ENCODE results near the gene PLVAP. TPM values are rescaled to one million over a fixed set of nuclear protein-coding genes. Genes with fewer than 3 reads are reported as not detected.

The PLVAP gene
- total RNA-seq = not detected in 2 replicates

GRCh38 chr19:17376935-17377600, at the start of gene PLVAP:
Gene PLVAP (minus strand): TSS chr19:17377342. CDS start chr19:17377288, 54 bp downstream.

GRCh38 chr19:17419621-17420474, 42.7 kb upstream of the PLVAP start, which contains the start of gene MVB12A:
Gene MVB12A (plus strand): TSS chr19:17420047. CDS start chr19:17420136, 89 bp downstream.

GRCh38 chr19:17405250-17406045, 28.3 kb upstream of the PLVAP start, which contains the start of gene BST2:
Gene BST2 (minus strand): TSS chr19:17405630. CDS start chr19:17405575, 55 bp downstream.

GRCh38 chr19:17393914-17394313, 16.8 kb upstream of the PLVAP start, which contains the start of gene CCDC194:
Gene CCDC194 (minus strand): TSS chr19:17394196. CDS start chr19:17394158, 38 bp downstream.

GRCh38 chr19:17336872-17337674, 40.1 kb downstream of the PLVAP start, which contains the start of gene GTPBP3:
Gene GTPBP3 (plus strand): TSS chr19:17337553. CDS start chr19:17337612, 59 bp downstream.

GRCh38 chr19:17334414-17335409, 42.4 kb downstream of the PLVAP start, which contains the start of gene ANO8:
Gene ANO8 (minus strand): TSS chr19:17334855. CDS start chr19:17334670, 185 bp downstream.

GRCh38 chr19:17309198-17309964, 67.8 kb downstream of the PLVAP start, which contains the start of gene DDA1:
Gene DDA1 (plus strand): TSS chr19:17309563. CDS start chr19:17309655, 92 bp downstream.

GRCh38 chr19:17305517-17306284, 71.4 kb downstream of the PLVAP start, which contains the start of gene MRPL34:
Gene MRPL34 (plus strand): TSS chr19:17305872. CDS start chr19:17305893, 21 bp downstream.

GRCh38 chr19:17303167-17303939, 73.8 kb downstream of the PLVAP start, which contains the start of gene ABHD8:
Gene ABHD8 (minus strand): TSS chr19:17303425. CDS start chr19:17301616, 1,809 bp downstream.

Other genes with a start within 250 kb of the PLVAP start
- gene USE1, start 162.0 kb downstream of the PLVAP start, total RNA-seq = 16.6 and 19.0 TPM in 2 replicates
- gene OCEL1, start 151.1 kb downstream of the PLVAP start, total RNA-seq = 4.3 and 5.3 TPM in 2 replicates
- 44.4 and 54.9 TPM in 2 replicates for gene NR2F6, start 131.4 kb downstream of the PLVAP start, total RNA-seq
- 0.05 TPM in 1 of 2 replicates, not detected in the other for gene USHBP1, start 112.6 kb downstream of the PLVAP start, total RNA-seq
- gene BABAM1, start 109.9 kb downstream of the PLVAP start, total RNA-seq = 75.2 and 78.1 TPM in 2 replicates
- gene ANKLE1, start 95.4 kb downstream of the PLVAP start, total RNA-seq = 0.51 and 0.59 TPM in 2 replicates
- 11.6 and 14.0 TPM in 2 replicates for gene ABHD8, start 73.9 kb downstream of the PLVAP start, total RNA-seq
- gene MRPL34, start 71.5 kb downstream of the PLVAP start, total RNA-seq = 21.4 and 23.2 TPM in 2 replicates
- 27.3 and 37.1 TPM in 2 replicates for gene DDA1, start 67.8 kb downstream of the PLVAP start, total RNA-seq
- gene ANO8, start 42.5 kb downstream of the PLVAP start, total RNA-seq = 4.5 and 7.6 TPM in 2 replicates
- gene GTPBP3, start 39.8 kb downstream of the PLVAP start, total RNA-seq = 17.2 and 17.4 TPM in 2 replicates
- gene CCDC194, start 16.9 kb upstream of the PLVAP start, total RNA-seq = not detected in 2 replicates
- 0.92 and 4.5 TPM in 2 replicates for gene BST2, start 28.3 kb upstream of the PLVAP start, total RNA-seq
- 32.3 and 41.0 TPM in 2 replicates for gene MVB12A, start 42.7 kb upstream of the PLVAP start, total RNA-seq
- gene TMEM221, start 71.3 kb upstream of the PLVAP start, total RNA-seq = under 0.01 TPM in 1 of 2 replicates, not detected in the other
- gene NXNL1, start 83.6 kb upstream of the PLVAP start, total RNA-seq = not detected in 2 replicates
- 17.4 and 17.8 TPM in 2 replicates for gene SLC27A1, start 93.2 kb upstream of the PLVAP start, total RNA-seq
- gene PGLS, start 134.3 kb upstream of the PLVAP start, total RNA-seq = 55.5 and 55.7 TPM in 2 replicates
- 140 and 222 TPM in 2 replicates for gene COLGALT1, start 178.3 kb upstream of the PLVAP start, total RNA-seq

Measured in smooth muscle cell of the umbilical artery (primary cell).